HFFc6 (cell line): ENCODE data around the gene BEND2. TPM values are rescaled to one million over a fixed set of nuclear protein-coding genes. Genes with fewer than 3 reads are reported as not detected.

Experiments
- DNase-seq: peaks from one replicate; pipeline ENCODE4 v3.0.0-alpha.2; 2018
- H3K27ac Mint-ChIP-seq: 2 replicates; pipeline ENCODE4 v1.8.0; 2020; ENCODE audit warnings: mild to moderate bottlenecking, mixed read lengths
- H3K27me3 Mint-ChIP-seq: 2 replicates; pipeline ENCODE4 v1.8.0; 2021; ENCODE audit warnings: mild to moderate bottlenecking, moderate library complexity, mixed read lengths; ENCODE audit not compliant: insufficient read depth
- H3K36me3 Mint-ChIP-seq: 2 replicates; pipeline ENCODE4 v1.8.0; 2021; ENCODE audit warnings: low read depth, mixed read lengths
- H3K4me1 Mint-ChIP-seq: 2 replicates; pipeline ENCODE4 v1.8.0; 2020; ENCODE audit warnings: low read depth, mixed read lengths
- H3K4me3 Mint-ChIP-seq: 2 replicates; pipeline ENCODE4 v1.8.0; 2020; ENCODE audit warnings: mild to moderate bottlenecking, moderate library complexity, mixed read lengths
- H3K9me3 Mint-ChIP-seq: 2 replicates; pipeline ENCODE4 v1.8.0; 2020; ENCODE audit warnings: mild to moderate bottlenecking, mixed read lengths
- total RNA-seq, 6 experiments: library from RNA; stranded (reverse); fragmentation: NEBNext Ultra II Directional; extraction: Animal tissue kit (Norgen Biotek cat#: 25700); gene quantifications; 2 replicates in 1 of 6; 3 replicates in 5 of 6; pipeline ENCODE4 v1.2.3, GENCODE V29; 2021
- TF ChIP-seq, protein P1 (sequence below): fragments of 200-600 bp; sonication (generic); IDR thresholded peaks from 2 replicates; pipeline ENCODE4 v1.5.0; 2021; ENCODE audit warnings: antibody characterized with exemption, mild to moderate bottlenecking

The BEND2 gene
- total RNA-seq, 6 experiments from 2014 or later, result not detected

DNA sequence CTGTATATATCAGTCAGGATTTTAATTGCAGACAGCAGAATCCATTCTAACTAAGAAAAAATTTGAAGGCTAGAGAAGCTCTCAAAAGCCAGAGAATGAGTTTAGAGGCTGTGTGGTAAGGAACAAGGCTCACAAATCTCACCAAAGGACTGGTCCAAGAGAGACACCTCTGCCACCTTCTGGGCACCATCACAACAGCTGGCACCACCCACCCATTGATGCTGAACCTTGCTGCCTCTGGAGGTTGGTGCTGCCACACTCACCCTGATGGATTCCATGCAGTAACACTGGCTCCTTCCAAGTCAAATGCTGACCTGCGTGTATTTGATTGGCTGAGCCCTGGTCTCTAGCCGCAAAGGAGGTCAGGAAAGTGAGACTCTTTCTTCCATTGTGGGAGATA is 100.8 kb downstream of the BEND2 start:
- Mint-ChIP-seq H3K4me3 (no peak overlapping the region), H3K27me3 (no peaks in the 10 kb centered on the region; the same call in none of the 2 replicates), H3K9me3 (peaks cover 16% of the 10 kb centered on the region), H3K27ac (no peak overlapping the region), H3K4me1 (no peaks in the 10 kb centered on the region), H3K36me3 (no peaks in the 10 kb centered on the region)
- TF ChIP-seq, protein P1, sequence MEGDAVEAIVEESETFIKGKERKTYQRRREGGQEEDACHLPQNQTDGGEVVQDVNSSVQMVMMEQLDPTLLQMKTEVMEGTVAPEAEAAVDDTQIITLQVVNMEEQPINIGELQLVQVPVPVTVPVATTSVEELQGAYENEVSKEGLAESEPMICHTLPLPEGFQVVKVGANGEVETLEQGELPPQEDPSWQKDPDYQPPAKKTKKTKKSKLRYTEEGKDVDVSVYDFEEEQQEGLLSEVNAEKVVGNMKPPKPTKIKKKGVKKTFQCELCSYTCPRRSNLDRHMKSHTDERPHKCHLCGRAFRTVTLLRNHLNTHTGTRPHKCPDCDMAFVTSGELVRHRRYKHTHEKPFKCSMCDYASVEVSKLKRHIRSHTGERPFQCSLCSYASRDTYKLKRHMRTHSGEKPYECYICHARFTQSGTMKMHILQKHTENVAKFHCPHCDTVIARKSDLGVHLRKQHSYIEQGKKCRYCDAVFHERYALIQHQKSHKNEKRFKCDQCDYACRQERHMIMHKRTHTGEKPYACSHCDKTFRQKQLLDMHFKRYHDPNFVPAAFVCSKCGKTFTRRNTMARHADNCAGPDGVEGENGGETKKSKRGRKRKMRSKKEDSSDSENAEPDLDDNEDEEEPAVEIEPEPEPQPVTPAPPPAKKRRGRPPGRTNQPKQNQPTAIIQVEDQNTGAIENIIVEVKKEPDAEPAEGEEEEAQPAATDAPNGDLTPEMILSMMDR, result no peak
- no peak for DNase-seq

Other genes with a start within 250 kb of the BEND2 start
- gene SCML2, start 133.8 kb upstream of the BEND2 start, total RNA-seq, result 1 to 10 TPM in 5 of 6 experiments, under 1 TPM in 1; 0.97 to 2.8 (median 2.4) TPM
- 1 to 10 TPM; 5.6 to 5.9 (median 5.8) TPM for gene CDKL5, start 204.7 kb upstream of the BEND2 start, total RNA-seq